Transverse colon (tissue), 4 donors: ENCODE data around the gene FAM43A. TPM values are rescaled to one million over a fixed set of nuclear protein-coding genes. Genes with fewer than 3 reads are reported as not detected.

ENCODE experiments used
- DNase-seq: peaks from one replicate; pipeline ENCODE4 v3.0.0-alpha.2; 2019
- H3K27ac ChIP-seq, 4 donors: fragments of 200-600 bp; sonication (generic); 2 replicates each; pipeline ENCODE4 v1.5.1; 2016 to 2018; ENCODE audit warnings: inconsistent platforms in 4 of 4
- H3K27me3 ChIP-seq: fragments of 200-600 bp; sonication (generic); 2 replicates; pipeline ENCODE4 v1.5.1; 2017; ENCODE audit warnings: inconsistent platforms
- H3K36me3 ChIP-seq, 4 donors: fragments of 200-600 bp; sonication (generic); 2 replicates each; pipeline ENCODE4 v1.5.1; 2017 to 2019; ENCODE audit warnings: inconsistent platforms in 4 of 4
- H3K4me1 ChIP-seq, 4 donors: fragments of 200-600 bp; sonication (generic); 2 replicates each; pipeline ENCODE4 v1.5.1; 2017 to 2020; ENCODE audit warnings: inconsistent platforms in 4 of 4
- H3K4me3 ChIP-seq, 4 donors: fragments of 200-600 bp; sonication (generic); 1 replicate in 1 of 4; 2 replicates in 3 of 4; pipeline versions ENCODE4 v1.5.1 to v1.6.1; 2017 to 2019; ENCODE audit warnings: inconsistent platforms in 4 of 4
- H3K9me3 ChIP-seq, 2 donors: fragments of 200-600 bp; sonication (generic); 2 replicates each; pipeline ENCODE4 v1.5.1; 2017 to 2019; ENCODE audit warnings: inconsistent platforms in 2 of 2
- CTCF ChIP-seq, 5 experiments: fragments of 200-600 bp in 3 of 5; fragments of 450-650 bp in 2 of 5; sonication (generic) in 3 of 5; IDR thresholded peaks; 1 replicate in 2 of 5; 2 replicates in 3 of 5; pipeline ENCODE4 v1.5.1; 2016 to 2017; ENCODE audit warnings: antibody characterized with exemption in 5 of 5, inconsistent platforms in 3 of 5, mild to moderate bottlenecking in 2 of 5, moderate library complexity in 1 of 5
- EP300 ChIP-seq: sonication (generic); formaldehyde crosslinking; IDR thresholded peaks from one replicate; pipeline ENCODE4 v1.6.1; 2017; ENCODE audit warnings: antibody characterized with exemption, low read depth
- POLR2A ChIP-seq: fragments of 450-650 bp; IDR thresholded peaks from one replicate; pipeline ENCODE4 v1.6.1; 2016; ENCODE audit warnings: antibody characterized with exemption, mild to moderate bottlenecking, moderate library complexity
- POLR2AphosphoS5 ChIP-seq, 3 donors: sonication (generic); formaldehyde crosslinking; IDR thresholded peaks; one replicate each; pipeline ENCODE4 v1.6.1; 2016; ENCODE audit warnings: antibody characterized with exemption in 3 of 3
- WGBS, 2 donors: methylation state at CpG; one replicate each; pipeline ENCODE4 v1.1.5; 2018; ENCODE audit warnings: low coverage in 1 of 2; 5-methylcytosine and 5-hydroxymethylcytosine counted together
- in situ Hi-C, 4 donors: fragments of 200-750 bp; cut with MboI; loops; one replicate each; pipeline versions ENCODE4 v1.15.0 to v1.15.1; 2017; ENCODE audit warnings: low sequenced_read_pairs in 3 of 4, low pct_ligation_motif_present in 1 of 4, low pct_unique_long_range_greater_than_20kb in 1 of 4
- intact Hi-C: fragments of 100-400 bp; cut with DNase I; formaldehyde crosslinking; loops from one replicate; pipeline ENCODE4 v1.15.1; 2023; ENCODE audit warnings: low total_unique reads
- total RNA-seq, 4 donors: library from RNA; depleted of rRNA; stranded (reverse); fragments of >200 nt; gene quantifications; one replicate each; pipeline ENCODE4 v1.1.0, GENCODE V29; 2016

Gene FAM43A
- total RNA-seq, 4 donors from 2014 or later = 31.2 to 111 (median 95.9) TPM

- Histone ChIP-seq H3K4me1 (peaks cover 0 to 52% (median 35%) of the 10 kb centered on the region in 4 donors), H3K4me3 (peak overlapping the region; percentile 54 to 89 (median 72)), H3K9me3 (no peaks in the 10 kb centered on the region), H3K27ac (peak overlapping the region; percentile 86 to 93 (median 89)), H3K36me3 (no peaks in the 10 kb centered on the region), H3K27me3 (no peaks in the 10 kb centered on the region)
- in situ Hi-C loops = loop anchor here (10.0 to 25.0 kb wide), 5 partner anchors 275 to 850 kb away; partner anchors contain the start of gene PPP1R2 (in 2 of the 4)
- peak; percentile 29 for DNase-seq
- no peak for TF ChIP-seq POLR2A
- TF ChIP-seq POLR2AphosphoS5 (IDR thresholded peaks at IDR 0.05) = peak in 1 of 3 donors; percentile 22
- WGBS, 2 donors = 7% methylated on average over 57 of the region's 86 CpGs; no CpG with 5 or more reads in 1 of the 2 donors
- intact Hi-C loops = loop anchor here (5.0 to 10.0 kb wide), 2 partner anchors 570 to 858 kb away; partner anchors contain the start of gene PPP1R2
Observed at GRCh38 chr3:194686816-194687637, 1.3 kb downstream of the FAM43A start.

- peak overlapping the region; percentile 75 to 93 (median 89) for H3K27ac ChIP-seq
- DNase-seq = peak; percentile 86
- in situ Hi-C loops = loop anchor here (10.0 to 25.0 kb wide), 5 partner anchors 275 to 850 kb away; partner anchors contain the start of gene PPP1R2 (in 2 of the 4)
- 20% methylated on average over 29 of the region's 57 CpGs; no CpG with 5 or more reads in 1 of the 2 donors for WGBS, 2 donors
- peak overlapping the region; percentile 54 to 89 (median 72) for H3K4me3 ChIP-seq
- peaks cover 0 to 47% (median 34%) of the 10 kb centered on the region in 4 donors for H3K4me1 ChIP-seq
- no peaks in the 10 kb centered on the region for H3K36me3 ChIP-seq
- no peaks in the 10 kb centered on the region for H3K27me3 ChIP-seq
- peak; percentile 30 to 49 (median 45) for TF ChIP-seq CTCF (IDR thresholded peaks at IDR 0.05)
- TF ChIP-seq POLR2AphosphoS5 (IDR thresholded peaks at IDR 0.05) = peak; percentile 27 to 69 (median 44)
- TF ChIP-seq POLR2A = no peak
- no peak for TF ChIP-seq EP300
- intact Hi-C loops = loop anchor here (5.0 to 10.0 kb wide), 2 partner anchors 570 to 857 kb away; partner anchors contain the start of gene PPP1R2
- no peaks in the 10 kb centered on the region for H3K9me3 ChIP-seq
Observed at GRCh38 chr3:194687638-194688199, 2.0 kb downstream of the FAM43A start.

GRCh38 chr3:194688200-194688740 lies 2.6 kb downstream of the FAM43A start:
- Histone ChIP-seq H3K27ac (peak overlapping the region; percentile 75 to 93 (median 89)), H3K4me1 (peaks cover 0 to 42% (median 28%) of the 10 kb centered on the region in 4 donors), H3K9me3 (no peaks in the 10 kb centered on the region), H3K36me3 (no peaks in the 10 kb centered on the region), H3K27me3 (no peaks in the 10 kb centered on the region), H3K4me3 (peak overlapping the region; percentile 54 to 89 (median 72))
- peak; percentile 36 for TF ChIP-seq POLR2A
- no peak for TF ChIP-seq POLR2AphosphoS5 (IDR thresholded peaks at IDR 0.05)
- TF ChIP-seq CTCF (IDR thresholded peaks at IDR 0.05) = no peak
- in situ Hi-C loops = loop anchor here (10.0 to 25.0 kb wide), 5 partner anchors 274 to 849 kb away; partner anchors contain the start of gene PPP1R2 (in 2 of the 4)
- intact Hi-C loops = loop anchor here (5.0 to 10.0 kb wide), 2 partner anchors 569 to 857 kb away; partner anchors contain the start of gene PPP1R2
- 17 to 28% methylated on average over 2 to 15 of the region's 16 CpGs for WGBS, 2 donors
- DNase-seq = peak; percentile 61

- Histone ChIP-seq H3K27me3 (no peaks in the 10 kb centered on the region), H3K4me3 (no peak overlapping the region), H3K9me3 (no peaks in the 10 kb centered on the region), H3K4me1 (peaks cover 0 to 41% (median 28%) of the 10 kb centered on the region in 4 donors), H3K27ac (peak overlapping the region; percentile 75 to 93 (median 89)), H3K36me3 (no peaks in the 10 kb centered on the region)
- intact Hi-C loops (loop anchor here (5.0 to 10.0 kb wide), 2 partner anchors 568 to 856 kb away; partner anchors contain the start of gene PPP1R2), in situ Hi-C loops (loop anchor here (10.0 to 25.0 kb wide), 5 partner anchors 273 to 848 kb away; partner anchors contain the start of gene PPP1R2 (in 2 of the 4))
- 79 to 93% methylated on average over 3 to 6 of the region's 6 CpGs for WGBS, 2 donors
- no peak for DNase-seq
- TF ChIP-seq EP300 (no peak), CTCF (IDR thresholded peaks at IDR 0.05) (no peak), POLR2A (no peak), POLR2AphosphoS5 (IDR thresholded peaks at IDR 0.05) (no peak)
Observed at GRCh38 chr3:194688946-194689345, 3.3 kb downstream of the FAM43A start.
